Testis (tissue), 3 donors: ENCODE measurements around the gene PAK5. TPM values are rescaled to one million over a fixed set of nuclear protein-coding genes. Genes with fewer than 3 reads are reported as not detected.

Experiments used
- DNase-seq: peaks from one replicate; pipeline ENCODE4 v3.0.0-alpha.2; 2019
- H3K27ac ChIP-seq, 2 donors: fragments of 200-600 bp; sonication (generic); one replicate each; pipeline ENCODE4 v1.5.1; 2019
- H3K27me3 ChIP-seq: fragments of 200-600 bp; sonication (generic); one replicate; pipeline ENCODE4 v1.5.1; 2019
- H3K36me3 ChIP-seq: fragments of 200-600 bp; sonication (generic); one replicate; pipeline ENCODE4 v1.5.1; 2017; ENCODE audit warnings: low read depth; ENCODE audit errors: missing control alignments
- H3K4me1 ChIP-seq: fragments of 200-600 bp; sonication (generic); one replicate; pipeline ENCODE4 v1.5.1; 2019
- H3K4me3 ChIP-seq, 2 donors: fragments of 200-600 bp; sonication (generic); one replicate each; pipeline ENCODE4 v1.5.1; 2017 to 2019
- H3K9me3 ChIP-seq: fragments of 200-600 bp; sonication (generic); one replicate; pipeline ENCODE4 v1.5.1; 2017
- CTCF ChIP-seq, 3 experiments: fragments of 450-650 bp in 2 of 3; fragments of 200-600 bp in 1 of 3; sonication (generic) in 1 of 3; IDR thresholded peaks; one replicate each; pipeline ENCODE4 v1.5.1; 2016 to 2019; ENCODE audit warnings: antibody characterized with exemption in 3 of 3, mild to moderate bottlenecking in 2 of 3, moderate library complexity in 1 of 3
- POLR2A ChIP-seq: fragments of 450-650 bp; IDR thresholded peaks from one replicate; pipeline ENCODE4 v1.6.1; 2017; ENCODE audit warnings: antibody characterized with exemption, mild to moderate bottlenecking, moderate library complexity
- WGBS, 2 donors: methylation state at CpG; one replicate each; pipeline ENCODE4 v1.1.5; 2018; 5-methylcytosine and 5-hydroxymethylcytosine counted together
- intact Hi-C: fragments of 100-400 bp; cut with DNase I; formaldehyde crosslinking; loops from one replicate; pipeline ENCODE4 v1.15.1; 2023; ENCODE audit warnings: low total_unique reads
- polyA plus RNA-seq: library from polyadenylated mRNA; stranded (reverse); fragments of 350-450 nt; fragmentation: Illumina TruSeq; extraction: RNeasy Lipid Tissue Mini Kit (QIAGEN cat#74804); gene quantifications from one replicate; pipeline ENCODE4 v1.2.3, GENCODE V29; 2014; ENCODE audit warnings: low read depth, low replicate concordance; ENCODE audit not compliant: insufficient read depth
- total RNA-seq, 2 donors: library from RNA; depleted of rRNA; stranded (reverse); fragments of >200 nt; gene quantifications; one replicate each; pipeline ENCODE4 v1.2.3, GENCODE V29; 2016

Gene PAK5
- total and polyA plus RNA-seq, 3 donors from 2014 or later = 0.21 to 0.87 (median 0.31) TPM

- H3K9me3 ChIP-seq = no peaks in the 10 kb centered on the region
- no peaks in the 10 kb centered on the region for H3K27me3 ChIP-seq
- no peak overlapping the region for H3K4me3 ChIP-seq
- intact Hi-C loops = no loop called here
- WGBS, 2 donors = 90 to 92% methylated on average over 5 of the region's 5 CpGs
- no peaks in the 10 kb centered on the region for H3K4me1 ChIP-seq
- no peaks in the 10 kb centered on the region for H3K36me3 ChIP-seq
- no peak for DNase-seq
- TF ChIP-seq POLR2A (no peak), CTCF (IDR thresholded peaks at IDR 0.05) (no peak)
- H3K27ac ChIP-seq = no peak overlapping the region
These were observed 96.1 kb downstream of the PAK5 start for GRCh38 chr20:9742821-9743220.

GRCh38 chr20:9741996-9742395 lies 96.9 kb downstream of the PAK5 start:
- no peaks in the 10 kb centered on the region for H3K9me3 ChIP-seq
- no peaks in the 10 kb centered on the region for H3K4me1 ChIP-seq
- no peak for DNase-seq
- WGBS, 2 donors = 79 to 81% methylated on average over 3 of the region's 3 CpGs
- no peaks in the 10 kb centered on the region for H3K27me3 ChIP-seq
- no peak overlapping the region for H3K4me3 ChIP-seq
- TF ChIP-seq POLR2A (no peak), CTCF (IDR thresholded peaks at IDR 0.05) (no peak)
- intact Hi-C loops = no loop called here
- no peak overlapping the region for H3K27ac ChIP-seq
- H3K36me3 ChIP-seq = no peaks in the 10 kb centered on the region

GRCh38 chr20:9740486-9740885 lies 98.4 kb downstream of the PAK5 start:
- Histone ChIP-seq H3K27me3 (no peaks in the 10 kb centered on the region), H3K4me3 (no peak overlapping the region), H3K36me3 (no peaks in the 10 kb centered on the region), H3K9me3 (no peaks in the 10 kb centered on the region), H3K27ac (no peak overlapping the region), H3K4me1 (no peaks in the 10 kb centered on the region)
- 83 to 94% methylated on average over 3 to 5 of the region's 5 CpGs for WGBS, 2 donors
- intact Hi-C loops = no loop called here
- no peak for TF ChIP-seq CTCF (IDR thresholded peaks at IDR 0.05)
- no peak for TF ChIP-seq POLR2A
- DNase-seq = no peak

GRCh38 chr20:9739991-9740390 lies 98.9 kb downstream of the PAK5 start:
- no peaks in the 10 kb centered on the region for H3K4me1 ChIP-seq
- no peak overlapping the region for H3K4me3 ChIP-seq
- no peak overlapping the region for H3K27ac ChIP-seq
- no peaks in the 10 kb centered on the region for H3K36me3 ChIP-seq
- no peak for TF ChIP-seq CTCF (IDR thresholded peaks at IDR 0.05)
- TF ChIP-seq POLR2A = no peak
- DNase-seq = no peak
- intact Hi-C loops = no loop called here
- H3K27me3 ChIP-seq = no peaks in the 10 kb centered on the region
- H3K9me3 ChIP-seq = no peaks in the 10 kb centered on the region
- WGBS, 2 donors = 93% methylated on average over 4 of the region's 4 CpGs

GRCh38 chr20:9736373-9736772 lies 102.5 kb downstream of the PAK5 start:
- H3K36me3 ChIP-seq = no peaks in the 10 kb centered on the region
- H3K27me3 ChIP-seq = no peaks in the 10 kb centered on the region
- intact Hi-C loops = no loop called here
- no peak overlapping the region for H3K4me3 ChIP-seq
- no peaks in the 10 kb centered on the region for H3K9me3 ChIP-seq
- no peak overlapping the region for H3K27ac ChIP-seq
- no peak for DNase-seq
- no peaks in the 10 kb centered on the region for H3K4me1 ChIP-seq
- WGBS, 2 donors = 83 to 88% methylated on average over 2 of the region's 2 CpGs
- no peak for TF ChIP-seq POLR2A
- TF ChIP-seq CTCF (IDR thresholded peaks at IDR 0.05) = no peak
